HepG2 (cell line): ENCODE results near the gene MYH9.

Source experiments
- ATF2 ChIP-seq: sonication (generic); formaldehyde crosslinking; IDR thresholded peaks from 2 replicates; pipeline ENCODE4 v1.4.0; 2020; ENCODE audit warnings: missing genetic modification reagents
- CTCF ChIP-seq: sonication (generic); formaldehyde crosslinking; IDR thresholded peaks from 2 replicates; pipeline ENCODE4 v1.5.0; 2020; ENCODE audit warnings: mild to moderate bottlenecking, missing genetic modification reagents, moderate library complexity
- PHF20 ChIP-seq: sonication (generic); formaldehyde crosslinking; IDR thresholded peaks from 2 replicates; pipeline ENCODE4 v1.5.0; 2020; ENCODE audit warnings: mild to moderate bottlenecking, missing genetic modification reagents
- POLR2A ChIP-seq, 2 experiments: IDR thresholded peaks; 2 replicates each; pipeline ENCODE4 v1.6.1; 2011; ENCODE audit warnings: low read depth in 2 of 2, low read length in 2 of 2, mild to moderate bottlenecking in 1 of 2, moderate library complexity in 1 of 2; ENCODE audit not compliant: insufficient read depth in 1 of 2
- SRF ChIP-seq: IDR thresholded peaks from 2 replicates; pipeline ENCODE4 v1.6.1; 2011; ENCODE audit warnings: mild to moderate bottlenecking, low read depth, low read length, moderate library complexity
- ZNF354B ChIP-seq: sonication (generic); formaldehyde crosslinking; IDR thresholded peaks from 2 replicates; pipeline ENCODE4 v1.8.0; 2022; ENCODE audit warnings: mild to moderate bottlenecking, missing genetic modification reagents

GRCh38 chr22:36233796-36234195 is 154.0 kb downstream of the MYH9 start:
- TF ChIP-seq ZNF354B (no peak), ATF2 (no peak), CTCF (no peak), SRF (no peak), POLR2A (IDR thresholded peaks at IDR 0.05; ENCODE audit: insufficient read depth in 1 of 2, low read depth in 2 of 2, low read length in 2 of 2) (no peak), PHF20 (CRISPR knock-in tag) (no peak)
